RWPE2 (cell line): Measurements from ENCODE around the gene POFUT2.

Experiments
- ATAC-seq: fragments of 200-7000 bp; cut with Tn5 transposase; 3 replicates; pipeline ENCODE4 v1.9.1; 2021; ENCODE audit warnings: low read depth
- DNase-seq: peaks from one replicate; pipeline ENCODE4 v3.0.0-alpha.2; 2020; ENCODE audit warnings: low spot score
- H3K27ac ChIP-seq: fragments of 450-650 bp; 2 replicates; pipeline ENCODE4 v1.5.1; 2017; ENCODE audit warnings: mild to moderate bottlenecking; ENCODE audit not compliant: poor library complexity, severe bottlenecking
- H3K27me3 ChIP-seq: fragments of 250-450 bp; sonication (Bioruptor Pico); 2 replicates; pipeline ENCODE4 v1.5.1; 2021; ENCODE audit warnings: mild to moderate bottlenecking, moderate library complexity; ENCODE audit not compliant: insufficient read depth, poor library complexity, severe bottlenecking
- H3K36me3 ChIP-seq: fragments of 250-450 bp; sonication (Bioruptor Pico); 2 replicates; pipeline ENCODE4 v1.5.1; 2020; ENCODE audit warnings: low read depth, mild to moderate bottlenecking, moderate library complexity
- H3K4me1 ChIP-seq: fragments of 250-450 bp; sonication (Bioruptor Pico); 2 replicates; pipeline ENCODE4 v1.5.1; 2021; ENCODE audit warnings: mild to moderate bottlenecking, moderate library complexity; ENCODE audit not compliant: insufficient read depth, poor library complexity, severe bottlenecking
- H3K4me3 ChIP-seq: fragments of 250-450 bp; sonication (Bioruptor Pico); 2 replicates; pipeline ENCODE4 v1.5.1; 2021; ENCODE audit warnings: mild to moderate bottlenecking, moderate library complexity; ENCODE audit not compliant: severe bottlenecking
- H3K9me3 ChIP-seq: fragments of 250-450 bp; sonication (Bioruptor Pico); 2 replicates; pipeline ENCODE4 v1.5.1; 2021; ENCODE audit warnings: mild to moderate bottlenecking, moderate library complexity; ENCODE audit not compliant: severe bottlenecking
- CTCF ChIP-seq: fragments of 450-650 bp; IDR thresholded peaks from one replicate; pipeline ENCODE4 v1.5.1; 2017; ENCODE audit warnings: mild to moderate bottlenecking, moderate library complexity; ENCODE audit not compliant: poor library complexity, severe bottlenecking

The POFUT2 gene

GRCh38 chr21:45223236-45224185 lies 64.2 kb downstream of the POFUT2 start:
- H3K4me3 ChIP-seq: no peak overlapping the region
- DNase-seq (no peak), ATAC-seq (no peak)
- H3K27ac ChIP-seq: no peak overlapping the region
- H3K9me3 ChIP-seq: no peaks in the 10 kb centered on the region
- H3K27me3 ChIP-seq: no peaks in the 10 kb centered on the region
- no peak for TF ChIP-seq CTCF
- no peaks in the 10 kb centered on the region for H3K36me3 ChIP-seq
- no peaks in the 10 kb centered on the region for H3K4me1 ChIP-seq

GRCh38 chr21:45222001-45222400 lies 65.7 kb downstream of the POFUT2 start:
- no peak for TF ChIP-seq CTCF
- H3K36me3 ChIP-seq: peaks cover 3% of the 10 kb centered on the region; the same call in 1 of the 2 replicates
- DNase-seq: no peak
- ATAC-seq: no peak
- H3K4me1 ChIP-seq: no peaks in the 10 kb centered on the region
- H3K9me3 ChIP-seq: no peaks in the 10 kb centered on the region
- H3K4me3 ChIP-seq: no peak overlapping the region
- no peaks in the 10 kb centered on the region for H3K27me3 ChIP-seq
- no peak overlapping the region for H3K27ac ChIP-seq

- no peaks in the 10 kb centered on the region for H3K9me3 ChIP-seq
- H3K4me1 ChIP-seq: no peaks in the 10 kb centered on the region
- peaks cover 11% of the 10 kb centered on the region; the same call in 1 of the 2 replicates for H3K36me3 ChIP-seq
- no peak for DNase-seq
- no peak overlapping the region for H3K4me3 ChIP-seq
- H3K27ac ChIP-seq: no peak overlapping the region
- TF ChIP-seq CTCF: no peak
- no peaks in the 10 kb centered on the region for H3K27me3 ChIP-seq
- no peak for ATAC-seq
Observed at GRCh38 chr21:45220714-45221490, 66.8 kb downstream of the POFUT2 start.

GRCh38 chr21:45220071-45220481 lies 67.6 kb downstream of the POFUT2 start:
- H3K4me1 ChIP-seq: no peaks in the 10 kb centered on the region
- no peaks in the 10 kb centered on the region for H3K27me3 ChIP-seq
- ATAC-seq (no peak), DNase-seq (no peak)
- H3K36me3 ChIP-seq: peaks cover 11% of the 10 kb centered on the region; the same call in 1 of the 2 replicates
- no peak for TF ChIP-seq CTCF
- no peak overlapping the region for H3K27ac ChIP-seq
- no peak overlapping the region for H3K4me3 ChIP-seq
- no peaks in the 10 kb centered on the region for H3K9me3 ChIP-seq
